G401 (cell line): ENCODE data around the gene COG3. TPM values are rescaled to one million over a fixed set of nuclear protein-coding genes. Genes with fewer than 3 reads are reported as not detected.
"Not testable (repeated sequence)": the region's sequence is repeated elsewhere in the genome, so short reads cannot be mapped to it uniquely, and the experiment has no call there.

ENCODE experiments used
- DNase-seq: peaks from one replicate; pipeline ENCODE4 v3.0.0-alpha.2; 2015; ENCODE audit warnings: low spot score
- in situ Hi-C: cut with HindIII; loops from 2 replicates; pipeline ENCODE4 v1.10.0; 2016; ENCODE audit warnings: low sequenced_read_pairs, mixed read lengths
- total RNA-seq: library from RNA; depleted of rRNA; stranded (reverse); fragments of >200 nt; shearing (Covaris generic); gene quantifications from 2 replicates; pipeline ENCODE4 v1.2.3, GENCODE V29; 2014; rRNA removed

COG3 gene, protein sequence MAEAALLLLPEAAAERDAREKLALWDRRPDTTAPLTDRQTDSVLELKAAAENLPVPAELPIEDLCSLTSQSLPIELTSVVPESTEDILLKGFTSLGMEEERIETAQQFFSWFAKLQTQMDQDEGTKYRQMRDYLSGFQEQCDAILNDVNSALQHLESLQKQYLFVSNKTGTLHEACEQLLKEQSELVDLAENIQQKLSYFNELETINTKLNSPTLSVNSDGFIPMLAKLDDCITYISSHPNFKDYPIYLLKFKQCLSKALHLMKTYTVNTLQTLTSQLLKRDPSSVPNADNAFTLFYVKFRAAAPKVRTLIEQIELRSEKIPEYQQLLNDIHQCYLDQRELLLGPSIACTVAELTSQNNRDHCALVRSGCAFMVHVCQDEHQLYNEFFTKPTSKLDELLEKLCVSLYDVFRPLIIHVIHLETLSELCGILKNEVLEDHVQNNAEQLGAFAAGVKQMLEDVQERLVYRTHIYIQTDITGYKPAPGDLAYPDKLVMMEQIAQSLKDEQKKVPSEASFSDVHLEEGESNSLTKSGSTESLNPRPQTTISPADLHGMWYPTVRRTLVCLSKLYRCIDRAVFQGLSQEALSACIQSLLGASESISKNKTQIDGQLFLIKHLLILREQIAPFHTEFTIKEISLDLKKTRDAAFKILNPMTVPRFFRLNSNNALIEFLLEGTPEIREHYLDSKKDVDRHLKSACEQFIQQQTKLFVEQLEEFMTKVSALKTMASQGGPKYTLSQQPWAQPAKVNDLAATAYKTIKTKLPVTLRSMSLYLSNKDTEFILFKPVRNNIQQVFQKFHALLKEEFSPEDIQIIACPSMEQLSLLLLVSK
- 19.0 and 29.1 TPM in 2 replicates for total RNA-seq

GRCh38 chr13:45464687-45465453 is at the start of gene COG3:
COG3 (plus strand) TSS chr13:45464939; CDS start chr13:45465037, 98 bp downstream.
- DNase-seq: peak; percentile 98
- in situ Hi-C loops: loop anchor here (5.0 kb wide), 1 partner anchor 68 kb away; no protein-coding TSS in a partner anchor

DNA sequence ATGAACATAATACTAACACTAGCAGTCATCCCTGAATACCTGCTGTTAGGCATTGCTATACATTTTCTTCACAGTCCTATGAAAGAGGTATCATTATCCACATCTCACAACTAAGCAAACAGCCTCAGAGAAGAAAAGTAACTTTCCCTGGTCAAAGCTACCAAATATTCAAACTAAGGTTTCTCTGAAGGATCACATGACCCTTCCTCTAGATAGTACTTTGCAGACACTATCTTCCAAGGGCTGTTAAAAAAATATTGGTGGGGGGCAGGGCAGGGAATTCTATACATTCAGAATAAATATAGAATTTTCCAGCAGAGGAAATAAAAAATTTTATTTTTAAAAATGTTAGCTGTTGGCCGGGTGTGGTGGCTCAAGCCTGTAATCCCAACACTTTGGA is 49.6 kb upstream of the COG3 start:
- in situ Hi-C loops: no loop called here
- DNase-seq: no peak

- in situ Hi-C loops: no loop called here
- DNase-seq: no peak
Measured at GRCh38 chr13:45416516-45417128, 48.1 kb upstream of the COG3 start.

- in situ Hi-C loops: no loop called here
Measured at GRCh38 chr13:45417790-45418534, 46.8 kb upstream of the COG3 start, which contains the start of gene SLC25A30. SLC25A30 (minus strand) TSS chr13:45418373; CDS start chr13:45411425, 6,948 bp downstream.

DNA sequence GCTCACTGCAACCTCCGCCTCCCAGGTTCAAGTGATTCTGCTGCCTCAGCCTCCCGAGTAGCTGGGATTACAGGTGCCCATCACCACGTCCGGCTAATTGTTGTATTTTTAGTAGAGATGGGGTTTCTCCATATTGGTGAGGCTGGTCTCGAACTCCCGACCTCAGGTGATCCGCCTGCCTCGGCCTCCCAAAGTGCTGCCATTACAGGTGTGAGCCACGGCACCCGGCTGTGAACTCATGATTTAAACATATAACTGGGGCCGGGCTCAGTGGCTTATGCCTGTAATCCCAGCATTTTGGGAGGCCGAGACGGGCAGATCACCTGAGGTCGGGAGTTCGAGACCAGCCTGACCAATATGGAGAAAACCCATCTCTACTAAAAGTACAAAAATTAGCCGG is 45.4 kb upstream of the COG3 start:
- DNase-seq, in situ Hi-C loops: not testable (repeated sequence)

More at GRCh38 chr13:45417790-45418534, 46.8 kb upstream of the COG3 start, which contains the start of gene SLC25A30:
- peak; percentile 93 for DNase-seq

DNA sequence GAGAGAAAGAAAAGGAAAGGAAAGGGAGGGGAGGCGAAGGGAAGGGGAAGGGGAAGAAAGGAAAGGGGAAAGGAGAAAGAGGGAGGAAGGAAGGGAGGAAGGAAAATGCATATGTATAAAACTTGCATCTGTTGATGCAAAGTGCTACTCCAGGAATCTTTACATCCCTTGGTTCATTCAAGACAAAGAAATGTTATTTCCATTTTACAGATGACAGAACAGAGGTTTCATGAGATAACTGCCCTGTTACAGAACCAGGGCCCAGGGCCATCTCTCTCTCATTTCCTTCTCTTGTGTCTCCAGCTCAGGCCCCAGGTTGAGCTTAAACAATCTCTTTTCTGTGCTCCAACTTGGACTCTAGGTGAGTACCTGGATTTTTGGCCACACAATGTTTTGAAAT is 44.8 kb upstream of the COG3 start:
- in situ Hi-C loops: no loop called here
- DNase-seq: no peak

DNA sequence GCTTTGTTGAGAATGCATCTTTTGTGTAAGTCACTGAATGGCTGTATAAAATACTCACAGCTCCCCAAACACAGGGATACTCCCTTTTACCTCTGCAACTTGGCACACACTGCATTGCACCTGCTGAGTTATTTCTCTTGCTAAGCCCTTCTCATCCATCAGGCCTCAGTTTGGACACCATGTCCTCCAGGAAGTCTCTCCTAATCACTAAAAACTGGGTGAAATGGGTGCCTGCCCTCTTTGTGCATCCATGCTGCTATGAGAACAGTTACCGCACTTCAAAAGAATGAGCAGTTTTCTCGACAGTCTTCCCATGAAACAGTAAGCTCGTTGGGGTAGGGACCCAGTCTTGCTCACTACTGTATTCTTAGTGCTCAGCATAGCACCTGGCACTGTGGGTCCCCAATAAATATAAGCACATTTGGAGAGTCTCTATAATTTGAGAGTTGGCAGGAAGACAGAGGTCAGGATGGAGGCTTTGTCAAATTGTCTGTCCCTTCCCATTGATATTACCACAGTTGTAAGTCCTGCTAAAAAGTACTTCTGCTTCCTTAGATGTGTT is 41.9 kb upstream of the COG3 start:
- no peak for DNase-seq
- in situ Hi-C loops: no loop called here

DNA sequence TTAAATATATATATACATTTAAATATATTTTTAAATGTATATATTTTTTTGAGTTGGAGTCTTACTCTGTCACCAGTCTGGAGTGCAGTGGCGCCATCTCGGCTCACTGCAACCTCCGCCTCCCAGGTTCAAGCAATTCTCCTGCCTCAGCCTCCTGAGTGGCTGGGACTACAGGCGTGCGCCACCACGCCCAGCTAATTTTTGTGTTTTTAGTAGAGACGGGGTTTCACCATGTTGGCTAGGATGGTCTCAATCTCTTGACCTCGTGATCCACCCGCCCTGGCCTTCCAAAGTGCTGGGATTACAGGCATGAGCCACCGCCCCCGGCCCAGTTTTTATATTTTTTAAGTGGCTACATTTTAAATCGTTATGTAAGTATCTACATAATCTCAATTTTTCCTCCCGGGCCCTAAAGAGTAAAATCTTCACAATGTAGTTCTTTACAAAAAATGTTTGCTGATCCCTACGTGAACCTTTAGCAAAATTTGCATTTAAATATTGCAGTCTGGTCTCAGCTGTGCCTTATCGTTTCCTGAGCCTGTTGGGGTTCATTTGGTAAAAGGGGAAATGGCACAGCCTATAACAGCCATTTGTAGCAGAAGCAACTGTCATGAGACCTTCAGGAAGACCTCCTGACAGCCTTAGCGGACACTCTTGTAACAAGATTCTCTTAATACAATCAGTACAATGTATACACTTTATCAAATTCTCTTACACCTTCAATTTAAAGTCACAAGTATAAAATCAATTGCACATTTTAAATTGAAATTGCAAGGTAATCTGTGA is 38.5 kb upstream of the COG3 start:
- DNase-seq, in situ Hi-C loops: not testable (repeated sequence)

DNA sequence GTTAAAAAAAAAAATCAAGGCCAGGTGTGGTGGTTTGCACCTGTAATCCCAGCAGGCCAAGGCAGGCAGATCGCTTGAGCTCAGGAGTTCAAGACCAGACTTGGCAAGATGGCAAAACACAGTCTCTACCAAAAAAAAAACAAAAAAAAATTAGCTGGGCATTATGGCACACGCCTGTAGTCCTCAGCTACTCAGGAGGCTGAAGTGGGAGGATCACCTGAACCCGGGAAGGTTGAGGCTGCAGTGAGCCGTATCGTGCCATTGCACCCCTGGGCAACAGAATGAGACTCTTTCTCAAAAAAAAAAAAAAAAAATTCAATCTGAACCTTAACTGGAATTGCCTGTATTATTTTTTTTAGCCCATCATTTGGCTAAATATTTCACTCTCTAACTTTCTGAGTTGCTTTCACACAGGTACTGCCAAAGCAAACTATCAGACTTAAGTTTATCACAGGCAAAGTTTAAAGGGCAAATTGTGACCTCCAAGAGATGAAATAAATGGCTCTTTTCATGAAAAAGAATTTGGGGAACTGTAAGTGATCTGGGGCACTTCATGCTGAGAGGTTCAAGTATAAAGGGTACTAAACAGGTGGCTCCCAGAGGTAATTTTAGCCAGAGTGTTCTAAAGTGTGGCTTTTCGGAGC is 31.9 kb upstream of the COG3 start:
- in situ Hi-C loops: no loop called here
- no peak for DNase-seq

GRCh38 chr13:45433381-45433790 is 31.4 kb upstream of the COG3 start:
- in situ Hi-C loops: no loop called here
- no peak for DNase-seq

- in situ Hi-C loops: no loop called here
- no peak for DNase-seq
Measured at GRCh38 chr13:45434556-45435371, 30.0 kb upstream of the COG3 start.

- no peak for DNase-seq
- in situ Hi-C loops: no loop called here
Measured at GRCh38 chr13:45436332-45436731, 28.4 kb upstream of the COG3 start.

- DNase-seq: no peak
- in situ Hi-C loops: no loop called here
Measured at GRCh38 chr13:45436953-45437352, 27.8 kb upstream of the COG3 start.

DNA sequence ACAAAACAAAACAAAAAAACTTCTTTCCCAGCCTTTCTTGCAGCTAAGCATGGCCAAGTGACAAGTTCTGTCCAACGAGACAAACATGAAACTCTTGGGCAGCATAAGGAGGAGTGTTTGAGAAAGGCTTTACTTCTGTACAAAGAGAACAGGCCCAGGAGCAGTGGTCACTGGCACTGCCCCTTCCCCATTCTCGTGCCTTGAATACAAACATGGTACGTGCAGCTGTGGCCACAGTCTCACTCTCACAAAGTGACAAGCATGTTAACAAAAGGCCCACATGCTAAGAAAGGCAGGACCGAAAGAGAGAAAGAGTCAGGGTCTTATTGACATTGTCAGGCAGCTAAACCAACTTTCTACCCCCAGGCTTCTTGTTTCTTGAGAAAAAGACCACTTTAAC is 26.8 kb upstream of the COG3 start:
- DNase-seq: no peak
- in situ Hi-C loops: no loop called here

DNA sequence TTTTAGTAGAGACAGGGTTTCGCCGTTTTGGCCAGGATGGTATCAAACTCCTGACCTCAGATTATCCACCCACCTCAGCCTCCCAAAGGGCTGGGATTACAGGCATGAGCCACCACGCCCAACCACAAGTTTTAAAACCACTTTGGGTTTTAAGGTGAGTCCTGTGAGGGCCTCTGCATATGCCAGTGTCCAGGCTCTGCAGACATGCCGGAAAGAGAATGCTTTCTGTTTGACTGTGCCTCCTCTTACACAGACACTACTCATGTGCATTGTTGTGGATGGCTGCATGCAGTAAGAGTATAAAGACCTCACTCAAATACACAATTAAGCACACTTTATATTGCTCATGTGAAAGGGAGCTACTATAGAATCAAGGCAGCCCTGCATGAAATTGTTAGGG is 25.7 kb upstream of the COG3 start:
- no peak for DNase-seq
- in situ Hi-C loops: no loop called here
